ENCODE data around the gene PPARA.
"Not testable (repeated sequence)": the region's sequence is repeated elsewhere in the genome, so short reads cannot be mapped to it uniquely, and the experiment has no call there.

- TF ChIP-seq CTCF (IDR thresholded peaks at IDR 0.05; ENCODE audit: low read length); EZH2 (IDR thresholded peaks at IDR 0.05; ENCODE audit: borderline replicate concordance, low read length): not testable (repeated sequence)
Observed at GRCh38 chr22:46132193-46132829, 18.0 kb upstream of the PPARA start.

Measured in OCI-LY1 (cell line).